Measurements from ENCODE around the gene PLAC8L1.
A peak's percentile ranks its signal among the peaks of the same experiment; 100 is the strongest.
"Not testable (repeated sequence)": the region's sequence is repeated elsewhere in the genome, so short reads cannot be mapped to it uniquely, and the experiment has no call there.

The PLAC8L1 gene

DNA sequence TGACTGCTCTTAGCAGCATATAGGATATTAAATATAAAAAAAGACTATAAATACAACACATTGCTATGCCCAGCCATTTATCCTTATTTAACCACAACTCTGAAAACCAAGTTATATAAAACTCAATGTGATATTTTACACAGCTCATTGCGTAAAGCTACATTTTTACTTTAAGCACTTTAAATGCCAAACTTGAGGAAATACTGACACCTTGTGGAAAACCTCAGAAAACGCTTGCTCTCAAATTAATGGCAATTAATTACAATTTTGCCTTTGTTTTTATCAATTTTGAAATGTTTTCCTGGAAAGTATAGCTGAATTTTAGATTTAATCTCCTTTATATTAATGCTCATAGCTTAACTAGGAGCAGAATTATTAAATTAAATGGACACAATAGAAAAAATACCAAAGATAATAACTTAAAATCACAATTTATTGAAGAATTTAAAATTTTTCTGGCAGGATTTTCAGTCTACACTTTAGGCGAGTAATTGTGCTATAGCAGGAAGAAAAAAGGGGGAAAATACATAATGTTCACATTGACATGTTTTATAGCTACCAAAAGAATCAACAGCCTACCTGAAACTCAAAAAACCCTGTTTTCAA lies 25.2 kb upstream of the PLAC8L1 start:
- no peak for TF ChIP-seq EZH2 (IDR thresholded peaks at IDR 0.05; ENCODE audit: borderline replicate concordance, low read length)
- TF ChIP-seq, protein P1, sequence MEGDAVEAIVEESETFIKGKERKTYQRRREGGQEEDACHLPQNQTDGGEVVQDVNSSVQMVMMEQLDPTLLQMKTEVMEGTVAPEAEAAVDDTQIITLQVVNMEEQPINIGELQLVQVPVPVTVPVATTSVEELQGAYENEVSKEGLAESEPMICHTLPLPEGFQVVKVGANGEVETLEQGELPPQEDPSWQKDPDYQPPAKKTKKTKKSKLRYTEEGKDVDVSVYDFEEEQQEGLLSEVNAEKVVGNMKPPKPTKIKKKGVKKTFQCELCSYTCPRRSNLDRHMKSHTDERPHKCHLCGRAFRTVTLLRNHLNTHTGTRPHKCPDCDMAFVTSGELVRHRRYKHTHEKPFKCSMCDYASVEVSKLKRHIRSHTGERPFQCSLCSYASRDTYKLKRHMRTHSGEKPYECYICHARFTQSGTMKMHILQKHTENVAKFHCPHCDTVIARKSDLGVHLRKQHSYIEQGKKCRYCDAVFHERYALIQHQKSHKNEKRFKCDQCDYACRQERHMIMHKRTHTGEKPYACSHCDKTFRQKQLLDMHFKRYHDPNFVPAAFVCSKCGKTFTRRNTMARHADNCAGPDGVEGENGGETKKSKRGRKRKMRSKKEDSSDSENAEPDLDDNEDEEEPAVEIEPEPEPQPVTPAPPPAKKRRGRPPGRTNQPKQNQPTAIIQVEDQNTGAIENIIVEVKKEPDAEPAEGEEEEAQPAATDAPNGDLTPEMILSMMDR (IDR thresholded peaks at IDR 0.05; ENCODE audit: low read length): peak; percentile 62
- Histone ChIP-seq H3K4me2 (ENCODE audit: low read length) (no peak overlapping the region), H3K36me3 (ENCODE audit: insufficient read depth, low read length) (peaks cover 98% of the 10 kb centered on the region), H3K4me3 (ENCODE audit: low read depth, low read length, poor library complexity, severe bottlenecking) (no peak overlapping the region), H2AFZ (ENCODE audit: low read length) (no peak overlapping the region), H3K27ac (ENCODE audit: low read depth, low read length, poor library complexity, severe bottlenecking) (no peak overlapping the region), H3K9me3 (ENCODE audit: low read length) (no peaks in the 10 kb centered on the region), H3F3A (ENCODE audit: insufficient read depth, low read length) (no peaks in the 10 kb centered on the region), H4K20me1 (ENCODE audit: insufficient read depth, low read length) (no peaks in the 10 kb centered on the region), H3K9me2 (ENCODE audit: low read depth, low read length) (no peaks in the 10 kb centered on the region), H3K79me2 (ENCODE audit: insufficient read depth, low read length) (no peaks in the 10 kb centered on the region), H3K4me1 (ENCODE audit: insufficient read depth, low read length, severe bottlenecking) (no peaks in the 10 kb centered on the region), H3K27me3 (ENCODE audit: insufficient read depth, low read length) (no peaks in the 10 kb centered on the region), H3K9ac (ENCODE audit: low read length) (no peak overlapping the region)

DNA sequence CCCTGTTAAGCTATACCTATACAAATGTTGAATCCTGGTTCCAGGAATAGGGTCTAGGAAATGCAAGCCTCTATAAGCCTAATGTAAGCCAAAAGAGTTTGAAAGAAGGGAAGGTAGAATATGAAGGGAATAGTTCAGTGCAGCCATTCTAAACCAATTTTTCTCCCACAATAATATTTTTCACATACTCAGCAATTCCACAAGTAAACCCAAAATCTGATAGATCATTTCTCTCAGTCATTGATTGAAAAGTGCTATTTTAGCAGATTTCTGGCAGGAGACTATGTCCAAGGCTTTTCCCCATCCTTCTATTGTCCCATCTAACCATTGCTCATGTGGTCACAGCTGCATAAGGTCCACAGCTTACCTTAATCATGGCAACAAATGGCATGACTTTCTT lies 20.7 kb upstream of the PLAC8L1 start:
- Histone ChIP-seq H4K20me1 (ENCODE audit: insufficient read depth, low read length) (no peaks in the 10 kb centered on the region), H3K9me3 (ENCODE audit: low read length) (no peaks in the 10 kb centered on the region), H3K9ac (ENCODE audit: low read length) (no peak overlapping the region), H3K4me1 (ENCODE audit: insufficient read depth, low read length, severe bottlenecking) (no peaks in the 10 kb centered on the region), H3F3A (ENCODE audit: insufficient read depth, low read length) (no peaks in the 10 kb centered on the region), H3K27me3 (ENCODE audit: insufficient read depth, low read length) (no peaks in the 10 kb centered on the region), H2AFZ (ENCODE audit: low read length) (no peak overlapping the region), H3K4me3 (ENCODE audit: low read depth, low read length, poor library complexity, severe bottlenecking) (no peak overlapping the region), H3K4me2 (ENCODE audit: low read length) (no peak overlapping the region), H3K36me3 (ENCODE audit: insufficient read depth, low read length) (peaks cover 99% of the 10 kb centered on the region), H3K9me2 (ENCODE audit: low read depth, low read length) (no peaks in the 10 kb centered on the region), H3K79me2 (ENCODE audit: insufficient read depth, low read length) (no peaks in the 10 kb centered on the region), H3K27ac (ENCODE audit: low read depth, low read length, poor library complexity, severe bottlenecking) (no peak overlapping the region)
- TF ChIP-seq, protein P1 (IDR thresholded peaks at IDR 0.05; ENCODE audit: low read length): no peak
- no peak for TF ChIP-seq EZH2 (IDR thresholded peaks at IDR 0.05; ENCODE audit: borderline replicate concordance, low read length)

DNA sequence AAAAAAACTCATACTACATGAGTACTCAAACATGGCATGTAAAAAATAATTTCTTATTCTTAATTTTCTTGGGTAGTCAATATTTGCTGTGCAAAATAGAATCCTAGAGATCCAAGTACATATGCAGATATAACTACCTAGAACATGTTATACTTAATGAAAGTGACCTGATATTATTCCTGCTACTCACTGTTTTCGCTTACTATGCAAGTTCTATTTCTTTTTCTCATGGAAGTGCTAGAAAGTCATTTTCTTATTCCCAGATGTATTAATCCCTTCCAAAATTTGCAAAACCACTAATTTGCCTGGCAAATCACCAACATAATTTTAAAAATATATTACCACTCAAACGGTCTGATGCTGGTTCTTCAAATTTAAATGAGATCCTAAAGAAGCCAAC lies 19.2 kb upstream of the PLAC8L1 start:
- TF ChIP-seq, protein P1 (IDR thresholded peaks at IDR 0.05; ENCODE audit: low read length): no peak
- no peak for TF ChIP-seq EZH2 (IDR thresholded peaks at IDR 0.05; ENCODE audit: borderline replicate concordance, low read length)
- no peak overlapping the region for H2AFZ ChIP-seq (ENCODE audit: low read length)

DNA sequence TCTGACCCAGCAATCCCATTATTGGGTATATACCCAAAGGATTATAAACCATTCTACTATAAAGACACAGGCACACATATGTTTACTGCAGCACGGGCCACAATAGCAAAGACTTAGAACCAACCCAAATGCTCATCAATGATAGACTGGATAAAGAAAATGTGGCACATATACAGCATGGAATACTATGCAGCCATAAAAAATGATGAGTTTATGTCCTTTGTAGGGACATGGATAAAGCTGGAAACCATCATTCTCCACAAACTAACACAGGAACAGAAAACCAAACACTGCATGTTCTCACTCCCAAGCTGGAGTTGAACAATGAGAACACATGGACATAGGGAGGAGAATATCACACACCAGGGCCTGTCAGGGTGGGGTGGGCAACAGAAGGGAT lies 16.1 kb upstream of the PLAC8L1 start:
- not testable (repeated sequence) for H3K27ac ChIP-seq (ENCODE audit: low read depth, low read length, poor library complexity, severe bottlenecking); H3F3A ChIP-seq (ENCODE audit: insufficient read depth, low read length); H3K27me3 ChIP-seq (ENCODE audit: insufficient read depth, low read length); H3K9me2 ChIP-seq (ENCODE audit: low read depth, low read length); H3K9ac ChIP-seq (ENCODE audit: low read length); H3K4me3 ChIP-seq (ENCODE audit: low read depth, low read length, poor library complexity, severe bottlenecking); H3K79me2 ChIP-seq (ENCODE audit: insufficient read depth, low read length); H2AFZ ChIP-seq (ENCODE audit: low read length); H3K4me2 ChIP-seq (ENCODE audit: low read length); H3K4me1 ChIP-seq (ENCODE audit: insufficient read depth, low read length, severe bottlenecking); H3K9me3 ChIP-seq (ENCODE audit: low read length); H4K20me1 ChIP-seq (ENCODE audit: insufficient read depth, low read length)
- H3K36me3 ChIP-seq (ENCODE audit: insufficient read depth, low read length): peaks cover 94% of the 10 kb centered on the region

More for the DNA sequence above, 19.2 kb upstream of the PLAC8L1 start:
- no peak overlapping the region for H3K4me2 ChIP-seq (ENCODE audit: low read length)
- no peak overlapping the region for H3K9ac ChIP-seq (ENCODE audit: low read length)
- H3K36me3 ChIP-seq (ENCODE audit: insufficient read depth, low read length): peaks cover 99% of the 10 kb centered on the region
- no peaks in the 10 kb centered on the region for H3K79me2 ChIP-seq (ENCODE audit: insufficient read depth, low read length)
- no peaks in the 10 kb centered on the region for H3K9me2 ChIP-seq (ENCODE audit: low read depth, low read length)
- H4K20me1 ChIP-seq (ENCODE audit: insufficient read depth, low read length): no peaks in the 10 kb centered on the region
- no peaks in the 10 kb centered on the region for H3F3A ChIP-seq (ENCODE audit: insufficient read depth, low read length)
- H3K27ac ChIP-seq (ENCODE audit: low read depth, low read length, poor library complexity, severe bottlenecking): no peak overlapping the region
- no peaks in the 10 kb centered on the region for H3K27me3 ChIP-seq (ENCODE audit: insufficient read depth, low read length)
- H3K4me3 ChIP-seq (ENCODE audit: low read depth, low read length, poor library complexity, severe bottlenecking): no peak overlapping the region
- H3K4me1 ChIP-seq (ENCODE audit: insufficient read depth, low read length, severe bottlenecking): no peaks in the 10 kb centered on the region
- no peaks in the 10 kb centered on the region for H3K9me3 ChIP-seq (ENCODE audit: low read length)
